ENCODE data around the gene EFCAB8. TPM values are rescaled to one million over a fixed set of nuclear protein-coding genes. Genes with fewer than 3 reads are reported as not detected.

EFCAB8 gene
- total RNA-seq, 1 donor from 2014 or later = not detected

DNA sequence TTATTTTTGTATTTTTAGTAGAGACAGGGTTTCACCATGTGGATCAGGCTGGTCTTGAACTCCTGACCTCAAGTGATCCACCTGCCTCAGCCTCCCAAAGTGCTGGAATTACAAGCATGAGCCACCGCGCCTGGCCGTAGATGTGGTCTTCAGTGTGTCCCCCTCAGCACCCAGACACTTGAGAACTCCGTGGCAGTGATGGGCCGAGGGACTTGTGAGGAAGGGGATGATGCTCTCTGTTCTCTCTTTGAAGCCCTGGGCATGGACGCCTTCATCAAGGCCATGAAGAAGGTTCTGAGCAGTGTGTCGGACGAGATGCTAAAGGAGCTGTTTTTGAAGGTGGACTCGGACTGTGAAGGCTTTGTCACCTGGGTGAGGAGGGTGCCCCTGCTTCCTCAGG, 16.9 kb downstream of the EFCAB8 start:
- no peak for DNase-seq (ENCODE audit: extremely low spot score in 2 of 2)
- Histone ChIP-seq H3K9me3 (no peaks in the 10 kb centered on the region), H3K27me3 (no peaks in the 10 kb centered on the region), H3K4me1 (no peaks in the 10 kb centered on the region), H3K36me3 (no peaks in the 10 kb centered on the region), H3K27ac (no peak overlapping the region), H3K4me3 (no peak overlapping the region)
- intact Hi-C loops (cut with DNase I) = no loop called here
- TF ChIP-seq POLR2AphosphoS5 (IDR thresholded peaks at IDR 0.05; ENCODE audit: insufficient read depth in 1 of 2, low read depth in 1 of 2) (no peak), POLR2A (IDR thresholded peaks at IDR 0.05) (no peak), CTCF (IDR thresholded peaks at IDR 0.05) (no peak)

DNA sequence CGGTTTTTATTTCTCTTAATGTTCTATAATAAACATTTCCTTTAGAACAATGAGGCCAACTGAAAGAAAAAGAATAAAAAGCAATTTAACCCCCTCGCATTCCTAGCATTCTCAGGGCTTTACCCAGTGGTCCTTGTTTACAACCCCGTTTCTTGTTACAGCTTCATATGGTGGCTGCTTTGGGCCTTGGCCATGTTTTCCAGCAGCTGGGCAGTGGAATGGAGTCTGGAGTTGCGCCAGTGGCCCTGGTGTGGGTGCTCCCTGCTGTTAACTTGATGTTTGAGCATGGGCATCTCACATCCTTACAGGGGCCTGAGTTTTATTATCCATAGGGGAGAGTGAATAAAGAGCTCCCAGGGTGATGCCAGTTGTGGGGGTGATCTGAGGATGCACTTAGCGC, 18.8 kb downstream of the EFCAB8 start:
- TF ChIP-seq POLR2A (IDR thresholded peaks at IDR 0.05) = no peak
- TF ChIP-seq POLR2AphosphoS5 (IDR thresholded peaks at IDR 0.05; ENCODE audit: insufficient read depth in 1 of 2, low read depth in 1 of 2) = no peak
- no peak for TF ChIP-seq CTCF (IDR thresholded peaks at IDR 0.05)
- intact Hi-C loops (cut with DNase I) = no loop called here

GRCh38 chr20:32878820-32879219, 20.1 kb downstream of the EFCAB8 start:
- TF ChIP-seq POLR2A (IDR thresholded peaks at IDR 0.05) (no peak), POLR2AphosphoS5 (IDR thresholded peaks at IDR 0.05; ENCODE audit: insufficient read depth in 1 of 2, low read depth in 1 of 2) (no peak), CTCF (IDR thresholded peaks at IDR 0.05) (no peak)
- no peaks in the 10 kb centered on the region for H3K4me1 ChIP-seq
- no peaks in the 10 kb centered on the region for H3K27me3 ChIP-seq
- no peak overlapping the region for H3K4me3 ChIP-seq
- intact Hi-C loops (cut with DNase I) = no loop called here
- H3K27ac ChIP-seq = no peak overlapping the region
- H3K9me3 ChIP-seq = no peaks in the 10 kb centered on the region
- no peak for DNase-seq (ENCODE audit: extremely low spot score in 2 of 2)
- no peaks in the 10 kb centered on the region for H3K36me3 ChIP-seq

More for the DNA sequence above, 18.8 kb downstream of the EFCAB8 start:
- H3K36me3 ChIP-seq = no peaks in the 10 kb centered on the region
- H3K27me3 ChIP-seq = no peaks in the 10 kb centered on the region
- H3K4me3 ChIP-seq = no peak overlapping the region
- H3K27ac ChIP-seq = no peak overlapping the region
- no peaks in the 10 kb centered on the region for H3K4me1 ChIP-seq
- DNase-seq (ENCODE audit: extremely low spot score in 2 of 2) = no peak
- H3K9me3 ChIP-seq = no peaks in the 10 kb centered on the region

DNA sequence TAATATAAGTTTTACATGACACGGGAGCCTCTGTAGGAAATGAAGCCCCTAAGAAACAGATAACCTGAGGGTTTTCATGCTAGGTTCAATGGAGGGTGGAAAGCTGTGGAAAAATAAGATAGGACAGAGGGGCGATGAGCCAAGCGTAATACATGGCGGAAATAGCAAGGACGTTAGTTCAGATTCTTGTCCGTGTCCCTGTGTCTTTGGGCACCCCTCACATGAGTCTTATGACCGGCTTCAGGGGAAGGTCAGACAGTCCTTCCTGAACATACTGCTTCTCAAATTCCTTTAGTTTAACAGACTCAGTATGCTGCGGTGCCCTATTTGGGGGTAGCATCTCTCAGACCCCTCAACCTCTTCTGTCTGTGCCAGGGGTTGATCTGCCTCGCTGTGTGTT, 20.8 kb downstream of the EFCAB8 start:
- Histone ChIP-seq H3K27me3 (no peaks in the 10 kb centered on the region), H3K36me3 (no peaks in the 10 kb centered on the region), H3K4me1 (no peaks in the 10 kb centered on the region), H3K9me3 (no peaks in the 10 kb centered on the region), H3K27ac (no peak overlapping the region), H3K4me3 (no peak overlapping the region)
- no peak for TF ChIP-seq CTCF (IDR thresholded peaks at IDR 0.05)
- TF ChIP-seq POLR2A (IDR thresholded peaks at IDR 0.05) = no peak
- no peak for TF ChIP-seq POLR2AphosphoS5 (IDR thresholded peaks at IDR 0.05; ENCODE audit: insufficient read depth in 1 of 2, low read depth in 1 of 2)
- DNase-seq (ENCODE audit: extremely low spot score in 2 of 2) = no peak
- intact Hi-C loops (cut with DNase I) = no loop called here

GRCh38 chr20:32880635-32881034, 21.9 kb downstream of the EFCAB8 start:
- intact Hi-C loops (cut with DNase I) = no loop called here
- Histone ChIP-seq H3K9me3 (no peaks in the 10 kb centered on the region), H3K27me3 (no peaks in the 10 kb centered on the region), H3K4me1 (no peaks in the 10 kb centered on the region), H3K27ac (no peak overlapping the region), H3K36me3 (no peaks in the 10 kb centered on the region), H3K4me3 (no peak overlapping the region)
- no peak for TF ChIP-seq POLR2A (IDR thresholded peaks at IDR 0.05)
- no peak for TF ChIP-seq POLR2AphosphoS5 (IDR thresholded peaks at IDR 0.05; ENCODE audit: insufficient read depth in 1 of 2, low read depth in 1 of 2)
- TF ChIP-seq CTCF (IDR thresholded peaks at IDR 0.05) = no peak
- DNase-seq (ENCODE audit: extremely low spot score in 2 of 2) = no peak

All from vagina (tissue), 2 donors.